ENCODE results near the gene ZIC1. TPM values are rescaled to one million over a fixed set of nuclear protein-coding genes. Genes with fewer than 3 reads are reported as not detected.

The ZIC1 gene
- total and polyA plus RNA-seq, 9 donors: 0.05 to 0.45 (median 0.14) TPM; not detected in 5

DNA sequence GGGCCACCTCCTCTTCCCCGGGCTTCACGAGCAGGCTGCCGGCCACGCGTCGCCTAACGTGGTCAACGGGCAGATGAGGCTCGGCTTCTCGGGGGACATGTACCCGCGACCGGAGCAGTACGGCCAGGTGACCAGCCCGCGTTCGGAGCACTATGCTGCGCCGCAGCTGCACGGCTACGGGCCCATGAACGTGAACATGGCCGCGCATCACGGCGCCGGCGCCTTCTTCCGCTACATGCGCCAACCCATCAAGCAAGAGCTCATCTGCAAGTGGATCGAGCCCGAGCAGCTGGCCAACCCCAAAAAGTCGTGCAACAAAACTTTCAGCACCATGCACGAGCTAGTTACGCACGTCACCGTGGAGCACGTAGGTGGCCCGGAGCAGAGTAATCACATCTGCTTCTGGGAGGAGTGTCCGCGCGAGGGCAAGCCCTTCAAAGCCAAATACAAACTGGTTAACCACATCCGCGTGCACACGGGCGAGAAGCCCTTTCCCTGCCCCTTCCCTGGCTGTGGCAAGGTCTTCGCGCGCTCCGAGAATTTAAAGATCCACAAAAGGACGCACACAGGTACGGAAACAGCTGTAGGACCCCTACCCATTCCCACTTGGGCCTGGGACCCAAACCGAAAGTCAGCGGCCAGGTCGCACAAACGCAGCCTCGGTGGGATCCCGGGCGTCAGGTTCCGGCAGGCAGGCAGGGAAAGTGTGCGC, 1.5 kb downstream of the ZIC1 start:
- WGBS, 3 donors: 3 to 6% (median 3%) methylated on average over 46 to 61 of the region's 61 CpGs
- DNase-seq: no peak
- H3K4me1 ChIP-seq (ENCODE audit: insufficient read depth): peaks cover 13% of the 10 kb centered on the region
- peaks cover 0 to under 1% of the 10 kb centered on the region in 2 donors for H3K9me3 ChIP-seq
- no peak for TF ChIP-seq EP300 (IDR thresholded peaks at IDR 0.05)
- TF ChIP-seq POLR2A (IDR thresholded peaks at IDR 0.05): no peak
- TF ChIP-seq, protein P1, sequence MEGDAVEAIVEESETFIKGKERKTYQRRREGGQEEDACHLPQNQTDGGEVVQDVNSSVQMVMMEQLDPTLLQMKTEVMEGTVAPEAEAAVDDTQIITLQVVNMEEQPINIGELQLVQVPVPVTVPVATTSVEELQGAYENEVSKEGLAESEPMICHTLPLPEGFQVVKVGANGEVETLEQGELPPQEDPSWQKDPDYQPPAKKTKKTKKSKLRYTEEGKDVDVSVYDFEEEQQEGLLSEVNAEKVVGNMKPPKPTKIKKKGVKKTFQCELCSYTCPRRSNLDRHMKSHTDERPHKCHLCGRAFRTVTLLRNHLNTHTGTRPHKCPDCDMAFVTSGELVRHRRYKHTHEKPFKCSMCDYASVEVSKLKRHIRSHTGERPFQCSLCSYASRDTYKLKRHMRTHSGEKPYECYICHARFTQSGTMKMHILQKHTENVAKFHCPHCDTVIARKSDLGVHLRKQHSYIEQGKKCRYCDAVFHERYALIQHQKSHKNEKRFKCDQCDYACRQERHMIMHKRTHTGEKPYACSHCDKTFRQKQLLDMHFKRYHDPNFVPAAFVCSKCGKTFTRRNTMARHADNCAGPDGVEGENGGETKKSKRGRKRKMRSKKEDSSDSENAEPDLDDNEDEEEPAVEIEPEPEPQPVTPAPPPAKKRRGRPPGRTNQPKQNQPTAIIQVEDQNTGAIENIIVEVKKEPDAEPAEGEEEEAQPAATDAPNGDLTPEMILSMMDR (IDR thresholded peaks at IDR 0.05): no peak
- intact Hi-C loops (cut with DNase I): no loop called here
- no peak overlapping the region for H3K27ac ChIP-seq
- peak overlapping the region; percentile 7 for H3K4me3 ChIP-seq
- no peaks in the 10 kb centered on the region for H3K36me3 ChIP-seq
- H3K27me3 ChIP-seq: peaks cover 4% of the 10 kb centered on the region

DNA sequence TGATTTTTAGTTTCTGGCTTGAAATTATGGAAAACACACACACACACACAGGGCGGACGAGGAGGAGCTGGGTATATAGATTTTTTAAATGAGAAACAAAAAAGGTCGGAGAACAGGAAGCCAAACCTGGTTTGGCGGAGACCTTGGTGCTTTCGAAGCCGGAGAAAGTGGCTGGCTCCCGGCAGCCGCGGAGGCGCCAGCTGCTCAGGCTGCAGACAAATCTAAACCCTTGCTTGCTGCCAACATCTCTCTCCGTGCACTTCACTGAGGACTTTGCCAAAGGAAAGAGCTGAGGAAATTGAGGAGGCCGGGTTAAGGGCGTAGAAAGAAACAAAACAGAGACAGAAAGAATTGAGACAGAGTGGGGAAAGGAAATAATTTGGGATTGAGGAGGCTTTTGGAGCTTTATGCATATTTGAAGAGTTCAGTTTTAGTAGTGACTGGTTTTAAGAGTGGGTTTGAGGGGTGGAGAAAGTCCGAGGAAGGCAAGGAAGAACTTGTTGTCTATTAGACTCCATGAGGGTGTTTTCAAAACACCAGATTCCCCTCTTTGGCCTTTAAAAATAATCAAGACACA, 2.2 kb downstream of the ZIC1 start:
- H3K36me3 ChIP-seq: no peaks in the 10 kb centered on the region
- no peak for DNase-seq
- H3K27ac ChIP-seq: no peak overlapping the region
- H3K27me3 ChIP-seq: peaks cover 4% of the 10 kb centered on the region
- H3K9me3 ChIP-seq: no peaks in the 10 kb centered on the region
- TF ChIP-seq, protein P1 (IDR thresholded peaks at IDR 0.05): no peak
- no peak for TF ChIP-seq POLR2A (IDR thresholded peaks at IDR 0.05)
- no peak for TF ChIP-seq EP300 (IDR thresholded peaks at IDR 0.05)
- H3K4me1 ChIP-seq (ENCODE audit: insufficient read depth): peaks cover 13% of the 10 kb centered on the region
- H3K4me3 ChIP-seq: peak overlapping the region; percentile 7
- 6 to 8% (median 7%) methylated on average over 14 of the region's 14 CpGs for WGBS, 3 donors
- intact Hi-C loops (cut with DNase I): no loop called here

DNA sequence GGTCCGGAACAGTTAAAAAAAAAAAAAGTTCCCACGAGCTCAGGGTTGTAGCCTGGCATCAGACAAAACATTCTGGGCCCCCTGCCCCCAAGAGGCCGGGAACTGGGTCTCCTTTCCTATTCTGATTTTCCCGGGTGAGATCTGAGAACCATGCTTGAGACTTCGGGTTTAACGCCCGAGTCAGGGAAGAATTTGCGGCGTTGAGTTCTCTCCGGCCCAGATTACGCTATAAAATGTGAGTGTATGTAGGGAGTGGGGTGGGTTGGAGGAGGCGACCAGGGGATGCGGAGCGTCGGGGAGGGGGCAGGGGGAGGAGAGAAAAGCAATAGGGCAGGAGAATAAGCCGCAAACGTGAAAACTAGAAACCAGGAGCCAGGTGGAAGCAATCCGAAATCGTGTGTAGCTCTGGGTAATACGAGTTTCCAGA, 2.7 kb downstream of the ZIC1 start:
- 8 to 13% (median 11%) methylated on average over 20 of the region's 20 CpGs for WGBS, 3 donors
- peaks cover 13% of the 10 kb centered on the region for H3K4me1 ChIP-seq (ENCODE audit: insufficient read depth)

DNA sequence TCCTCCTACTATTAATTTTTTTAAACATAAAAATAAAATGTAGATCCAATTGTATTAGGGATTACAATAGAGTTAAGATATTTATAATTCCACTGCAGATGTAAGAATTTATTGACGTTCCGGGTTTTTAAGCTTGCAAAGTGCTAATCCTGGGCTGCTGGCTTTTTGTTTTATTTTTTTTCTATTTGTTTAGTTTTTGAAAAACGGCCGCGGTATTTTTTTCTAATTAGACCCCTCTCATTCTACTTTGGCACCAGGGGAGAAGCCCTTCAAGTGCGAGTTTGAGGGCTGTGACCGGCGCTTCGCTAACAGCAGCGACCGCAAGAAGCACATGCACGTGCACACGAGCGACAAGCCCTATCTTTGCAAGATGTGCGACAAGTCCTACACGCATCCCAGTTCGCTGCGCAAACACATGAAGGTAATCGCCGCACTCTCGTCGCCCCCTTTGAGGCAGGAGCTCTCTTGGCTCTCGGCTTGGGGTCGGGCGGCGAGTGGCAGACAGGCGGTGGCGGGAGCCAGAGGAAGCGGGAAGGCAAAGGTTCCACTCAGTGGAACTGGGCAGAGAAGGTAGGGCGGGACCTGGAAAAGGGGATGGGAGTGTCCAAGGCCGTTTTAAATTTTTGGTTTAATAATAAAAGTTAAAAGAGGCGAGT, 3.2 kb downstream of the ZIC1 start:
- DNase-seq: no peak
- no peaks in the 10 kb centered on the region for H3K36me3 ChIP-seq
- TF ChIP-seq, protein P1 (IDR thresholded peaks at IDR 0.05): no peak
- TF ChIP-seq EP300 (IDR thresholded peaks at IDR 0.05): no peak
- no peak for TF ChIP-seq POLR2A (IDR thresholded peaks at IDR 0.05)
- no peak overlapping the region for H3K4me3 ChIP-seq
- no peaks in the 10 kb centered on the region for H3K9me3 ChIP-seq
- H3K27ac ChIP-seq: no peak overlapping the region
- H3K27me3 ChIP-seq: peaks cover 4% of the 10 kb centered on the region
- 11 to 14% (median 13%) methylated on average over 32 of the region's 32 CpGs for WGBS, 3 donors
- intact Hi-C loops (cut with DNase I): no loop called here
- peaks cover 13% of the 10 kb centered on the region for H3K4me1 ChIP-seq (ENCODE audit: insufficient read depth)

More for the DNA sequence above, 2.7 kb downstream of the ZIC1 start:
- Histone ChIP-seq H3K4me3 (no peak overlapping the region), H3K9me3 (no peaks in the 10 kb centered on the region), H3K27me3 (peaks cover 4% of the 10 kb centered on the region), H3K27ac (no peak overlapping the region), H3K36me3 (no peaks in the 10 kb centered on the region)
- intact Hi-C loops (cut with DNase I): no loop called here
- no peak for DNase-seq
- TF ChIP-seq EP300 (IDR thresholded peaks at IDR 0.05) (no peak), POLR2A (IDR thresholded peaks at IDR 0.05) (no peak)
- TF ChIP-seq, protein P1 (IDR thresholded peaks at IDR 0.05): no peak
